HG03045 (cell line): Measurements from ENCODE around the gene EIF4H.
"Not testable (repeated sequence)": the region's sequence is repeated elsewhere in the genome, so short reads cannot be mapped to it uniquely, and the experiment has no call there.

Source experiments
- ATAC-seq: cut with Tn5 transposase; IDR thresholded peaks from one replicate; pipeline ENCODE4 v1.9.1; 2021; ENCODE audit warnings: mild to moderate bottlenecking, moderate library complexity; ENCODE audit not compliant: unreplicated experiment

Gene EIF4H

GRCh38 chr7:74223711-74224510 lies 49.8 kb downstream of the EIF4H start:
- no peak for ATAC-seq

- no peak for ATAC-seq
These were observed 50.3 kb downstream of the EIF4H start for GRCh38 chr7:74224511-74224832.

GRCh38 chr7:74224907-74225306 lies 50.8 kb downstream of the EIF4H start:
- ATAC-seq, result not testable (repeated sequence)

- no peak for ATAC-seq
These were observed 51.2 kb downstream of the EIF4H start for GRCh38 chr7:74225400-74225799.

GRCh38 chr7:74226633-74227032 lies 52.5 kb downstream of the EIF4H start:
- no peak for ATAC-seq

GRCh38 chr7:74228951-74229900 lies 55.1 kb downstream of the EIF4H start:
- no peak for ATAC-seq

- ATAC-seq, result peak; percentile 4
These were observed 56.5 kb downstream of the EIF4H start for GRCh38 chr7:74230446-74231231.

- ATAC-seq, result peak; percentile 61
These were observed 57.1 kb downstream of the EIF4H start for GRCh38 chr7:74231232-74231590.

- no peak for ATAC-seq
These were observed 59.6 kb downstream of the EIF4H start for GRCh38 chr7:74233655-74234285.

GRCh38 chr7:74235518-74236268 lies 61.5 kb downstream of the EIF4H start:
- ATAC-seq, result no peak

- ATAC-seq, result no peak
These were observed 62.1 kb downstream of the EIF4H start for GRCh38 chr7:74236284-74236683.

- no peak for ATAC-seq
These were observed 66.3 kb downstream of the EIF4H start for GRCh38 chr7:74240482-74240881.

GRCh38 chr7:74242122-74242443 lies 67.9 kb downstream of the EIF4H start:
- no peak for ATAC-seq

- ATAC-seq, result no peak
These were observed 72.3 kb downstream of the EIF4H start for GRCh38 chr7:74246497-74246896.
